Activated T-helper 1 cell treated with anti-CD3 and anti-CD28 coated beads, Interleukin-12 subunit alpha, Interleukin-12 subunit beta, Interleukin-2, Interleukin-4 antibody, amounts not matched to agents 30 ng/mL and 10 ng/mL and 1 ng/mL, durations not matched to agents 14 hours and 24 hours and 36 hours (primary cell): ENCODE measurements around the gene NLRC5. TPM values are rescaled to one million over a fixed set of nuclear protein-coding genes. Genes with fewer than 3 reads are reported as not detected.
A peak's percentile ranks its signal among the peaks of the same experiment; 100 is the strongest.
"Not testable (repeated sequence)": the region's sequence is repeated elsewhere in the genome, so short reads cannot be mapped to it uniquely, and the experiment has no call there.

Experiments used
- DNase-seq: peaks from one replicate; pipeline ENCODE4 v3.0.0; 2021; ENCODE audit warnings: low spot score
- H3K27ac Mint-ChIP-seq: one replicate; pipeline ENCODE4 v1.8.0; 2021; ENCODE audit warnings: mild to moderate bottlenecking, mixed read lengths
- H3K27me3 Mint-ChIP-seq: one replicate; pipeline ENCODE4 v1.8.0; 2022; ENCODE audit warnings: mild to moderate bottlenecking, moderate library complexity, mixed read lengths; ENCODE audit not compliant: insufficient read depth
- H3K36me3 Mint-ChIP-seq: one replicate; pipeline ENCODE4 v1.8.0; 2021; ENCODE audit warnings: low read depth, mixed read lengths
- H3K4me1 Mint-ChIP-seq: one replicate; pipeline ENCODE4 v1.8.0; 2021; ENCODE audit warnings: low read depth, mixed read lengths
- H3K4me3 Mint-ChIP-seq: one replicate; pipeline ENCODE4 v1.8.0; 2021; ENCODE audit warnings: mild to moderate bottlenecking, moderate library complexity, mixed read lengths
- H3K9me3 Mint-ChIP-seq: one replicate; pipeline ENCODE4 v1.8.0; 2021; ENCODE audit warnings: mixed read lengths
- intact Hi-C: fragments of 100-400 bp; cut with micrococcal nuclease; formaldehyde crosslinking; loops from one replicate; pipeline ENCODE4 v1.15.1; 2024
- total RNA-seq: library from RNA; stranded (reverse); gene quantifications from 2 replicates; pipeline ENCODE4 v1.2.3, GENCODE V29; 2022

The NLRC5 gene
- total RNA-seq, 1 donor from 2014 or later: 175 TPM

DNA sequence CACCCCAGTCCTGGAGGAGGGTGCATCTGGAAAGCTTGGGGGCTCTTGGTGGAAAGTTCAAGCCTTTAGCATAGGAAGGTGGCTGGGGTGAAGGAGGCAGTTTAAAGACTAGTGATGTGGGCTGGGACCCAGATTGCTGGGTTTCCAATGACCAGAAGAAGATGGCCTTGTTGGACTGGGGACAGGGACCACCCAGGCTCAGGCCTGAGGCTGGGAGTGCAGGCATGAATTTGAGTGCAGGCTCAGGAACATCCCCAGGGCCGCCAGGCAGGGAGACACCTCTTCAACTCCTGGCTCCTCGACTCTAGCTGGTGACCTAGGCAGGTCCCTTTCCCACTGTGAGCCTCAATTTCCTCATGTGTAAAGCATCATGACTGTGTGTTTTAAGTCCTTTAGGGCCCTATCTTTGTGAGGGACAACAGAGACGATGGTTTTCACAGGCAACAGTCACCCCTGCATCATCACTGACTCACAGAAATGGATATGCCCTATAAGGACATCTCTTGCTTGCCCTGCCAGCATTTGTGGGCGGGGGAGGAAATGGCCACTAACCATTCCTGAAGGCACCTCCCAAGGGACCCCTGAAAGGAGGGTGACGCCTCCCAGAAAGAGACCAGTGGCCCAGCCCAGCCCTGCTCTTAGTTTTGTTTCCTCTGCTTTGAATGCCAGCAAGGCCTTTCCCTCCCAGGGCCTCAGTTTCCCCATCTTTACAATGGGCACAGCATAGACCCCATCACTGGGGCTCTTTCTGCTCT, 11.1 kb downstream of the NLRC5 start:
- Mint-ChIP-seq H3K27ac (peak overlapping the region; percentile 91), H3K9me3 (no peaks in the 10 kb centered on the region), H3K27me3 (no peaks in the 10 kb centered on the region), H3K36me3 (peaks cover 43% of the 10 kb centered on the region), H3K4me1 (peaks cover 90% of the 10 kb centered on the region), H3K4me3 (peak overlapping the region; percentile 54)
- intact Hi-C loops: loop anchor here (1.0 kb wide), 2 partner anchors 10 to 14 kb away; no protein-coding TSS in a partner anchor
- no peak for DNase-seq

DNA sequence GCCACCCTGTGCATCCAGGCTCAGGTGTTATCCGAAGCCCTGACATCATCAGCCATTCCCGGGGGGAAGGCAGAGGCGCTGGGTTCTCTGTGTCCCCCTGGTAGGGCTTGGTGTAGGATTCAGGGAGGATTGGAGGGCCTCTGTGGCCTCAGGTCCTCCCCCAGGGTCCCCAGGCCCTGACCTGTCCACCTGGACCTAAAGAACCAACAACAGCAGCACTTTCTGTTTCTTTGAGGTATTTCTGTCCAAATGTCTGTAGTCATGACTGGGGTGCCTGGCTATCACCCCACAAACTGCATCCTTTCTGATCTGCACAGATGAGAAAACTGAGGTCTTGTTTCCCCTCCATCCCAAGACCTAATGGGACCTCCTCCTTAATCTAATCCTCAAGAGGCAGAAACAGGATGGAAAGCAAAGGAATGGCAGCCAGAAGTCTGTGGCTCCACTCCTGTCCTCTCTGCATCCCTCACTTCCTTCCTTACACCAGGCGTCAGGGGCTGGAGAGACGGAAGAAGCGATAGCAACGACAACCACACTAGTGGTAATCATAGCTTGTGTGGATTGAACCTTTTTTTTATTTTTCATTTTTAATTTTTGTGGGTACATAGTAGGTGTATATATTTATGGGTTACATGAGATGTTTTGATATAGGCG, 11.8 kb downstream of the NLRC5 start:
- peaks cover 36% of the 10 kb centered on the region for H3K36me3 Mint-ChIP-seq
- no peaks in the 10 kb centered on the region for H3K9me3 Mint-ChIP-seq
- H3K27me3 Mint-ChIP-seq: no peaks in the 10 kb centered on the region
- no peak for DNase-seq
- H3K4me3 Mint-ChIP-seq: no peak overlapping the region
- intact Hi-C loops: no loop called here
- H3K27ac Mint-ChIP-seq: peak overlapping the region; percentile 91
- H3K4me1 Mint-ChIP-seq: peaks cover 87% of the 10 kb centered on the region

DNA sequence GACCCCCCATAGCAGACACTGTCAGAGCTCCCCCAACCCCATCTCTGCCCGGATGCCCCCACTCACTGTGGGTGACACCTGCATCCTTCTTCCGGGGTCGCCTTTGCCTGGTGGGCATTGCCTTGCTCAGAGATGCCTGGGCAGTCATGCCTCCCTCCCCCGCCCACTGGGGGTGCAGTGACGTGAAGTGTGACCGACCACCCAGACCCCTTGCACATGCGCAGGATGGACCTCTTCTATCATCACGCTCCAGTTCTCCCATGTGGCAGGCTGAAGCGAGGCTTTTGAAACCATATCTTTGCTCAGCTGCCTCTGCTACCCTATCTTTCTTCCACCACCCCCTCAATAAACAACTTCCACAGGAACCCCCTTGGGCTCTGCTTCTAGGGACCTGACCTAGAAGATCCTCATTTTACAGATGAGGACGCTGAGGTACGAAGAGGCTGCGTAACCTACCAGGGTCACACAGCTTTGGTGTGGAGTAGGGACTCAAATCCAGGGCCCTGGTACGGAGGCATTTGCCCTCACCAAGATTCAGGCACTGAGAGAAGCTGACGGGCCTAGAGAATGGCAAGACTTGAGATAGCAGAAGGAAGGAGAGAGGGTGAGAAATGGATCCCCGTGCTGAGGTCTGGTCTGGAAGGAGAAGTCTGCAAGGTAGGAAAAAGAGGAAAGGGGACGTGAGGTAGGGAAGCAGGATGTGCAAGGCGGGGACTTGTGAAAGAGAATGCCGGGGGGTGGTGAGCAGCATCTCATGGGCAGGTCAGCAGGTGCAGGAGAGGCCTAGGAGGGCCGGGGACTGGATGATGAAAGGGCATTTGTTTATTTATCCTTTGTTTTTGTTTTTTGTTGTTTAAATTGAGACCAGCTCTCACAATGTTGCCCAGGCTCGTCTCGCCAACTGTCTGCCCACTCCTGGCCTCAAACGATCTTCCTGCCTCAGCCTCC, 14.4 kb downstream of the NLRC5 start:
- Mint-ChIP-seq H3K36me3 (peaks cover 35% of the 10 kb centered on the region), H3K4me3 (no peak overlapping the region), H3K9me3 (no peaks in the 10 kb centered on the region), H3K27me3 (no peaks in the 10 kb centered on the region), H3K4me1 (peaks cover 76% of the 10 kb centered on the region), H3K27ac (peak overlapping the region; percentile 70)
- DNase-seq: no peak
- intact Hi-C loops: no loop called here

DNA sequence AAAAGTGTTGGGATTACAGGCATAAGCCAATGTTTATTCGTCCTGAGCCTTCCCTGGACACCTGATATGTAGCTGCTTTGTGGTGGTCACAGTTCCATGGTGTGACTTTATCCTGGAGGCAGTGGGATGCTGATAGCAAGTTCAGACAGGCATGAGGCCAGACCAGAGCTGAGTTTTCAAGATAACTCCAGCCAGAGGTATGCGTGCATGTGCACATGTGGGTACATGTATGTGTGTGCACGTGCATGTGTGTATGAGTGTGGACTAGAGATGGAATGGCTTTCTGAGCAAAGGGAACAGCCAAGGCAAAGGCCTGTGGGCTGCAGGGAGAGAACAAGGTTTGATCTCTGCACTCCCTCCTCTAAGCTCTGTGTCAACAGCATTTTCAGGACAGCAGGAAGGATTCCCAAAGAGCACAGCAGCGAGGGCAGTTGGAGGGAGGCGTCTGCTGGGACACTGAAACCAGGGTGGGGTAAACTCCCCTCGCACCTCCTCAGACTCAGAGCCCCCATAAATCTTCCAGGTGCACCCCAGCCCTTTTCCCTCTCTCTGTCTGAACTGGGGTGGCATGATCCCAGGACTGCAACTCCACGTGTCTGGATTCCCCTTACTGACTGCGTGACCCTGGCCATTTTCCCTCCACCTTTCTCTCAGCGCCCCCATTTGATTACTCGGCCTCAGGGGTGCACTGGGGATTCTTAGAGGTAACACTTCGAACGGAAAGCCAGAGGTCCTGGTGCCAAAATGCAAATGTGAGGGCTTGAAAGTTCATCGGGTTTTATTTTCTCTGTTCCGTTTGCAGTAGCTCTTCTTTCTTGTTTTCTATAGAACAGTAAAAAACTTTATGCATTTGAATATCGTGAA, 15.3 kb downstream of the NLRC5 start:
- Mint-ChIP-seq H3K9me3 (no peaks in the 10 kb centered on the region), H3K27ac (peak overlapping the region; percentile 74), H3K27me3 (no peaks in the 10 kb centered on the region), H3K36me3 (peaks cover 38% of the 10 kb centered on the region), H3K4me1 (peaks cover 71% of the 10 kb centered on the region), H3K4me3 (no peak overlapping the region)
- DNase-seq: no peak
- intact Hi-C loops: no loop called here

DNA sequence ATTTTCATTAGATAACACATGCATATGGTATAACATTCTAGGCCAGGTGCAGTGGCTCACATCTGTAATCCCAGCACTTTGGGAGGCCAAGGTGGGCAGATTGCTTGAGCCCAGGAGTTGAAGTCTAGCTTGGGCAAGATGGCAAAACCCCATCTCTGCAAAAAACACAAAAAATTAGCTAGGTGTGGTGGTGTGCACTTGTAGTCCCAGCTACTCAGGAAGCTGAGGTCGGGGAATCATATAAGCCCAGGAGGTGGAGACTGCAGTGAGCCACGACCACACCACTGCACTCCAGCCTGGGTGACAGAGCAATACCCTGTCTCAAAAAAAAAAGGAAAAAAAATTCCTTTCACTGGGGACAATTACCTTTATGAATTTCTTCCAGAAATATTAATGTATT, 16.2 kb downstream of the NLRC5 start:
- Mint-ChIP-seq H3K4me1 (peaks cover 69% of the 10 kb centered on the region), H3K36me3 (peaks cover 42% of the 10 kb centered on the region), H3K4me3 (peak overlapping the region; percentile 45)
- H3K9me3 Mint-ChIP-seq, intact Hi-C loops, H3K27me3 Mint-ChIP-seq, H3K27ac Mint-ChIP-seq, DNase-seq: not testable (repeated sequence)

DNA sequence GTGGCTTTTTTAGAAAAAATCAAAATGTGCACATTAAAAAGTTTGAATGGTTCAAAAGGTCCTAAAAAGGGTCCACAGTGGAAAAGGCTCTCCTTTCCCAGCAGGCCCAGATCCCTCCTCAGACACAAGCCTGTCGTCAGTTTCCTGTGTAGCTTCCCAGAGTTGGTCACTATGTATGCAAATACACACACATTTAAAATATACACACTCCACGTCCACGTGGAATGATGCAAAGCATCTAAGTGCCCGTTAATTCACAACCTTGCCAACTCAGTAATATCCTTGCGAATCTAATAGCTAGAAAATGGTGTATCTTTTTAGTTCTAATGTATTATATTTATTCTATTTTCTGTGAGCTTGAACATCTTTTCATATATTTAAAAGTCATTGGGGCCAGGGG, 17.7 kb downstream of the NLRC5 start:
- peaks cover 71% of the 10 kb centered on the region for H3K4me1 Mint-ChIP-seq
- intact Hi-C loops: no loop called here

DNA sequence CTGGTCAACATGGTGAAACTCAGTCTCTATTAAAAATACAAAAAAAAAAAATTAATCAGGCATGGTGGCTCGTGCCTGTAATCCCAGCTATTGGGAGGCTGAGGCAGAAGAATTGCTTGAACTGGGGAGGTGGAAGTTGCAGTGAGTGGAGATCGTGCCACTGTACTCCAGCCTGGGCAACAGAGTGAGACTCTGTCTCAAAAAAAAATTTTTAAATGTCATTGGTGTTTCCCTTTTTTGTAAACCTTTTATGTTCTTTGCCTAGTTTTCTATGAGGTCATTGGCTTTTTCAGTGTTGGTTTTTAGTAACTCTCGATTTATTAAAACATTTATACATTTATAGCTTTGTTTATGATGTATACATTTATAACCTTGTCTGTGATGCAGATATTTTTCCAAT, 18.2 kb downstream of the NLRC5 start:
- intact Hi-C loops: no loop called here
- no peak for DNase-seq
- Mint-ChIP-seq H3K4me3 (no peak overlapping the region), H3K27me3 (no peaks in the 10 kb centered on the region), H3K9me3 (no peaks in the 10 kb centered on the region), H3K27ac (no peak overlapping the region), H3K36me3 (peaks cover 35% of the 10 kb centered on the region), H3K4me1 (peaks cover 72% of the 10 kb centered on the region)

More for the DNA sequence above, 17.7 kb downstream of the NLRC5 start:
- Mint-ChIP-seq H3K4me3 (no peak overlapping the region), H3K27me3 (no peaks in the 10 kb centered on the region), H3K9me3 (no peaks in the 10 kb centered on the region), H3K36me3 (peaks cover 38% of the 10 kb centered on the region), H3K27ac (peak overlapping the region; percentile 40)
- DNase-seq: no peak

DNA sequence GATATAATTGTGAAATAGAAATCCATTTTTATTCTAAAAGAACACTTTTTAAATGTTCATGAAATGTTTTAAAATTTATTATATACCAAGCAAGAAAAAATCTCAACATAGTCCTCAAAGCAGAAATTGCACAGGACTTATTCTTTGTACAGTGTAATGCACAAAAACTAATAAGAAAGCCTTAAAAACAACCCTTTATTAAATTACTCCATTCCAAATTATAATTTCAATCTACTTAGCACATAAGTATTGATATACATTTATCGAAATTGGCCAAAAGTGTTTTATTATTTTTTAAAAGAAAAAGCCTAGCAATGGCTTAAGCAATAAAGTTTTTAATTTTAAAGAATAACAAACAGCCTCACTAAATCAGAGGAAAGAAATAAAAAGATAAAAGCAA, 19.1 kb downstream of the NLRC5 start:
- no peak for DNase-seq
- intact Hi-C loops: no loop called here
- H3K27me3 Mint-ChIP-seq: no peaks in the 10 kb centered on the region
- no peak overlapping the region for H3K27ac Mint-ChIP-seq
- H3K4me3 Mint-ChIP-seq: peak overlapping the region; percentile 5
- no peaks in the 10 kb centered on the region for H3K9me3 Mint-ChIP-seq
- H3K36me3 Mint-ChIP-seq: peaks cover 33% of the 10 kb centered on the region
- peaks cover 75% of the 10 kb centered on the region for H3K4me1 Mint-ChIP-seq

DNA sequence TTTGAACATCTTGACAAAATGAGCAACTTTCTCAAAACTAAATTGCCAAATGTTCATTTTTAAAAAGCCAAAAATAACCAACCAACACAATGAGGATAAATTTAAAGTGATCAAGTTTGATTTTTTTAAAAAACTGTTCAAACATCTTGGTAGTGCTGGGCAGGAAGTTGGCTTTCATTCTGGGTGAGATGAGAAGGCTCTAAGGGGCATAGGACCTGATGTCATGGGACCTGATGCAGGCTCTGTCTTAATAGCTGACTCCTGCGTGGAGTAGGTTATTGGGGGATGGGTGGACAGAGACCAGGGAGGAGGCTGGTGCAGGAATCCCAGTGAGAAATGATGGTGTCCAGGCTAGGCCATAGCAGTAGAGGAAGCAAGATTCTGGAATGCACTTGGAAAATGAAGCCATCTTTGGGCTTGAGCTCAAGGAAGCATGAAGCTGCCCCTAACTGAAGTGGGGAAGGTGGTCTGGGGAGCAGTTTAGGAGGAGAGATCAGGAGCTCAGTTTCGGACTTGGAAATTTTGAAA, 20.4 kb downstream of the NLRC5 start:
- peaks cover 25% of the 10 kb centered on the region for H3K36me3 Mint-ChIP-seq
- peaks cover 75% of the 10 kb centered on the region for H3K4me1 Mint-ChIP-seq
- peak overlapping the region; percentile 67 for H3K27ac Mint-ChIP-seq
- intact Hi-C loops: loop anchor here (5.0 kb wide), 1 partner anchor 77 kb away; the partner anchor contains the start of gene HERPUD1
- no peak for DNase-seq
- H3K27me3 Mint-ChIP-seq: no peaks in the 10 kb centered on the region
- peak overlapping the region; percentile 3 for H3K4me3 Mint-ChIP-seq
- H3K9me3 Mint-ChIP-seq: no peaks in the 10 kb centered on the region

DNA sequence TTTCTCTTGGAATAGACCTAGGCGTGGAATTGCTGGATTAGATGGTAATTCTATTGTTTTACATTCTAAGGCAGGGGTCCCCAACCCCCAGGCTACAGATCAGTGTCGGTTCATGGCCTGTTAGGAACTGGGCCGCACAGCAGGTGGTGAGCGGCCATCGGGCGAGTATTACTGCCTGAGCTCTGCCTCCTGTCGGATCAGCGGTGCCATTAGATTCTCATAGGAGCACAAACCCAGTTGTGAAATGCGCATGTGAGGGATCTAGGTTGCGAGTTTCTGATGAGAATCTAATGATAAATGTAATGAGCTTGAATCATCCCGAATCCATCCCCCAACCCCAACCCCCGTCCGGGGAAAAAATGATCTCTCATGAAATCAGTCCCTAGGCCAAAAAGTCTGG, 23.0 kb downstream of the NLRC5 start:
- Mint-ChIP-seq H3K36me3 (peaks cover 28% of the 10 kb centered on the region), H3K4me1 (peaks cover 71% of the 10 kb centered on the region), H3K27ac (peak overlapping the region; percentile 41), H3K9me3 (no peaks in the 10 kb centered on the region), H3K27me3 (no peaks in the 10 kb centered on the region), H3K4me3 (no peak overlapping the region)
- DNase-seq: no peak
- intact Hi-C loops: loop anchor here (5.0 kb wide), 1 partner anchor 80 kb away; the partner anchor contains the start of gene HERPUD1

DNA sequence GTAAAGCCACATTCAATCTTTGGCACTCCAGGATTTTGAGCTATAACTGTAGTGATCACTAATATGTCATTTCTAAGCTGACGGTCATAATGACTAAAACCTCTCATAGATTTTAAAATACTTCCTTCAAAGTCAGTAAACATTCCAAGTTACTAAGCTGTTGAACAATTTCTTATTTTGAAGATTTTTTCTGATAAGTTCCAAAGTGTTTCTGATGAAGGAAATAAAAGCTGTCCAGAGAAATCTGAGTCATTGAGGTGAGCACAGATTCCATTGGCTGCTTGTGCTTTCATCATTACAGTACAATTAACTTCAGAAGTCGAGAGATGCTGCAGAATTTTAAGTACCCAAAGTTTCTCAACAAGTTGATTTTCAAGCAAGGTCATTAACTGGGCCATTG, 23.9 kb downstream of the NLRC5 start:
- peak overlapping the region; percentile 50 for H3K4me3 Mint-ChIP-seq
- H3K36me3 Mint-ChIP-seq: peaks cover 37% of the 10 kb centered on the region
- H3K27ac Mint-ChIP-seq: peak overlapping the region; percentile 81
- H3K4me1 Mint-ChIP-seq: peaks cover 80% of the 10 kb centered on the region
- no peaks in the 10 kb centered on the region for H3K27me3 Mint-ChIP-seq
- H3K9me3 Mint-ChIP-seq: no peaks in the 10 kb centered on the region
- intact Hi-C loops: loop anchor here (5.0 kb wide), 1 partner anchor 81 kb away; the partner anchor contains the start of gene HERPUD1
- no peak for DNase-seq
